WTC11 (cell line): Measurements from ENCODE around the gene TMEM145. TPM values are rescaled to one million over a fixed set of nuclear protein-coding genes. Genes with fewer than 3 reads are reported as not detected.
A peak's percentile ranks its signal among the peaks of the same experiment; 100 is the strongest.

ENCODE experiments used
- ATAC-seq: fragments of 200-7000 bp; cut with Tn5 transposase; 2 replicates; pipeline ENCODE4 v1.10.0; 2021; ENCODE audit warnings: mild to moderate bottlenecking, moderate library complexity
- CTCF ChIA-PET: fragments of 300-600 bp; sonication (Branson Sonifier 250); formaldehyde crosslinking; loops from one replicate; lab custom pipeline; 2021; ENCODE audit warnings: antibody characterized with exemption; lab: Charles Lee
- POLR2A ChIA-PET: fragments of 350-600 bp; sonication (Branson Sonifier 250); formaldehyde crosslinking; loops from one replicate; lab custom pipeline; 2021; ENCODE audit warnings: antibody characterized with exemption; lab: Charles Lee
- DNase-seq: peaks from one replicate; pipeline ENCODE4 v3.0.0; 2021; ENCODE audit warnings: low spot score
- H3K27ac Mint-ChIP-seq: 2 replicates; pipeline ENCODE4 v1.8.0; 2021; ENCODE audit warnings: mixed read lengths
- H3K27me3 Mint-ChIP-seq: 2 replicates; pipeline ENCODE4 v1.8.0; 2021; ENCODE audit warnings: low read depth, mild to moderate bottlenecking, moderate library complexity, mixed read lengths
- H3K36me3 Mint-ChIP-seq: 2 replicates; pipeline ENCODE4 v1.8.0; 2021; ENCODE audit warnings: mixed read lengths
- H3K4me1 Mint-ChIP-seq: 2 replicates; pipeline ENCODE4 v1.8.0; 2022; ENCODE audit warnings: mixed read lengths
- H3K4me3 Mint-ChIP-seq: 2 replicates; pipeline ENCODE4 v1.8.0; 2021; ENCODE audit warnings: mild to moderate bottlenecking, moderate library complexity, mixed read lengths
- H3K9me3 Mint-ChIP-seq: 2 replicates; pipeline ENCODE4 v1.8.0; 2021; ENCODE audit warnings: mixed read lengths
- CREM ChIP-seq: sonication (generic); formaldehyde crosslinking; IDR thresholded peaks from 2 replicates; pipeline ENCODE4 v1.8.1; 2022; ENCODE audit warnings: mild to moderate bottlenecking, missing genetic modification reagents, moderate library complexity
- GTF2I ChIP-seq: fragments of 250-450 bp; sonication (Bioruptor Pico); conservative IDR thresholded peaks from 2 replicates; pipeline ENCODE4 v1.4.0; 2021; ENCODE audit warnings: mild to moderate bottlenecking
- HMGA2 ChIP-seq: fragments of 250-450 bp; sonication (Bioruptor Pico); IDR thresholded peaks from 2 replicates; pipeline ENCODE4 v1.4.0; 2021; ENCODE audit warnings: mild to moderate bottlenecking, moderate library complexity
- MYBL2 ChIP-seq: sonication (generic); formaldehyde crosslinking; IDR thresholded peaks from 2 replicates; pipeline ENCODE4 v1.8.1; 2023; ENCODE audit warnings: mild to moderate bottlenecking, moderate library complexity, missing genetic modification reagents
- NFATC4 ChIP-seq: fragments of 250-450 bp; sonication (Bioruptor Pico); IDR thresholded peaks from 2 replicates; pipeline ENCODE4 v1.9.0; 2021; ENCODE audit warnings: mild to moderate bottlenecking
- TP53 ChIP-seq: sonication (generic); formaldehyde crosslinking; IDR thresholded peaks from 2 replicates; pipeline ENCODE4 v1.8.1; 2023; ENCODE audit warnings: mild to moderate bottlenecking, missing genetic modification reagents
- ZNF121 ChIP-seq: sonication (generic); formaldehyde crosslinking; IDR thresholded peaks from 2 replicates; pipeline ENCODE4 v1.8.0; 2023; ENCODE audit warnings: missing genetic modification reagents
- ZNF416 ChIP-seq: fragments of 250-450 bp; sonication (Bioruptor Pico); IDR thresholded peaks from 2 replicates; pipeline ENCODE4 v1.9.0; 2021; ENCODE audit warnings: mild to moderate bottlenecking, inconsistent platforms
- total RNA-seq: library from RNA; stranded (reverse); gene quantifications from 3 replicates; pipeline ENCODE4 v1.2.3, GENCODE V29; 2021
- TF ChIP-seq, protein P1 (sequence below): sonication (generic); formaldehyde crosslinking; IDR thresholded peaks from 2 replicates; pipeline ENCODE4 v1.8.1; 2023; ENCODE audit warnings: mild to moderate bottlenecking, missing genetic modification reagents, borderline replicate concordance
- TF ChIP-seq, protein P2 (sequence below): sonication (generic); formaldehyde crosslinking; IDR thresholded peaks from 2 replicates; pipeline ENCODE4 v1.8.0; 2022; ENCODE audit warnings: mild to moderate bottlenecking, missing genetic modification reagents
- TF ChIP-seq, protein P3 (sequence below): sonication (generic); formaldehyde crosslinking; IDR thresholded peaks from 2 replicates; pipeline ENCODE4 v1.8.1; 2022; ENCODE audit warnings: low read depth, mild to moderate bottlenecking, moderate library complexity, missing genetic modification reagents, borderline replicate concordance
- TF ChIP-seq, protein P4 (sequence below): sonication (generic); formaldehyde crosslinking; IDR thresholded peaks from 2 replicates; pipeline ENCODE4 v1.8.0; 2023; ENCODE audit warnings: missing genetic modification reagents, mild to moderate bottlenecking, borderline replicate concordance

TMEM145 gene
- total RNA-seq, 1 experiment from 2014 or later = 6.9 TPM

DNA sequence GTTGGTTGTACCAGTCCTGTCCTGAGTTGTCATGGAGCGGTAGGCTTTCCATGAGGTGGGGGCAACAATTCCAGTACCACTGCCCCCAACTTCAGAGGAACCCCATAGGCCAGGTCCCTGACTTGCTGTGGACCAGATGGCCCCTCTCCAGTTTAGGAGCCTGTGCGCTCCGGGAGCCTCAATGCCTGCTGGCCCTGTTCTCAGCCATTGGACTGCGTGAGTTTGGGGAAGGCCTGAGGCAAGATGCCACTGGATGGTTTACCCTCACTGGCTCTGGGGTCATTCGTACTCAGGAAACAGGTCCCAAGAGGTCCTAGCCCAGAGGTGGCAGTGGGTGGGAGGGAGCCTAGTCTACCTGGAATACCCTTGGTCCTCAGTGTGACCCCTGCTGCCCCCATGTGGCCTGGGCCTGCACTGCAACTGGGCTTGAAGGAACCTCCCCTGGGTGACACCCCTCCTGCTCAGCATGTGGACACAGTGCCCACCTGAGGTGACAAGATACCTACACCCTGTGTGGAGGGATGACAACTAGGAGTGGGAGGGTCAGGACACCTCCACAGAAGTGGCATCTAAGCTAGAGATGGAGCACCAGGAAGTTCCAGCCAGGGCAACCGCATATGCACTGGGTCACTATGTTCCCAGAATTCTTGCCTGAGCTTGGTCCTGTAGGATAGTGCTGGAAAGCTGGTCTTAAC lies 17.1 kb upstream of the TMEM145 start (continued):
- TF ChIP-seq, protein P1, sequence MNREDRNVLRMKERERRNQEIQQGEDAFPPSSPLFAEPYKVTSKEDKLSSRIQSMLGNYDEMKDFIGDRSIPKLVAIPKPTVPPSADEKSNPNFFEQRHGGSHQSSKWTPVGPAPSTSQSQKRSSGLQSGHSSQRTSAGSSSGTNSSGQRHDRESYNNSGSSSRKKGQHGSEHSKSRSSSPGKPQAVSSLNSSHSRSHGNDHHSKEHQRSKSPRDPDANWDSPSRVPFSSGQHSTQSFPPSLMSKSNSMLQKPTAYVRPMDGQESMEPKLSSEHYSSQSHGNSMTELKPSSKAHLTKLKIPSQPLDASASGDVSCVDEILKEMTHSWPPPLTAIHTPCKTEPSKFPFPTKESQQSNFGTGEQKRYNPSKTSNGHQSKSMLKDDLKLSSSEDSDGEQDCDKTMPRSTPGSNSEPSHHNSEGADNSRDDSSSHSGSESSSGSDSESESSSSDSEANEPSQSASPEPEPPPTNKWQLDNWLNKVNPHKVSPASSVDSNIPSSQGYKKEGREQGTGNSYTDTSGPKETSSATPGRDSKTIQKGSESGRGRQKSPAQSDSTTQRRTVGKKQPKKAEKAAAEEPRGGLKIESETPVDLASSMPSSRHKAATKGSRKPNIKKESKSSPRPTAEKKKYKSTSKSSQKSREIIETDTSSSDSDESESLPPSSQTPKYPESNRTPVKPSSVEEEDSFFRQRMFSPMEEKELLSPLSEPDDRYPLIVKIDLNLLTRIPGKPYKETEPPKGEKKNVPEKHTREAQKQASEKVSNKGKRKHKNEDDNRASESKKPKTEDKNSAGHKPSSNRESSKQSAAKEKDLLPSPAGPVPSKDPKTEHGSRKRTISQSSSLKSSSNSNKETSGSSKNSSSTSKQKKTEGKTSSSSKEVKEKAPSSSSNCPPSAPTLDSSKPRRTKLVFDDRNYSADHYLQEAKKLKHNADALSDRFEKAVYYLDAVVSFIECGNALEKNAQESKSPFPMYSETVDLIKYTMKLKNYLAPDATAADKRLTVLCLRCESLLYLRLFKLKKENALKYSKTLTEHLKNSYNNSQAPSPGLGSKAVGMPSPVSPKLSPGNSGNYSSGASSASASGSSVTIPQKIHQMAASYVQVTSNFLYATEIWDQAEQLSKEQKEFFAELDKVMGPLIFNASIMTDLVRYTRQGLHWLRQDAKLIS (CRISPR knock-in tag) = no peak
- TF ChIP-seq, protein P2, sequence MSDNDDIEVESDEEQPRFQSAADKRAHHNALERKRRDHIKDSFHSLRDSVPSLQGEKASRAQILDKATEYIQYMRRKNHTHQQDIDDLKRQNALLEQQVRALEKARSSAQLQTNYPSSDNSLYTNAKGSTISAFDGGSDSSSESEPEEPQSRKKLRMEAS (CRISPR knock-in tag) = no peak

DNA sequence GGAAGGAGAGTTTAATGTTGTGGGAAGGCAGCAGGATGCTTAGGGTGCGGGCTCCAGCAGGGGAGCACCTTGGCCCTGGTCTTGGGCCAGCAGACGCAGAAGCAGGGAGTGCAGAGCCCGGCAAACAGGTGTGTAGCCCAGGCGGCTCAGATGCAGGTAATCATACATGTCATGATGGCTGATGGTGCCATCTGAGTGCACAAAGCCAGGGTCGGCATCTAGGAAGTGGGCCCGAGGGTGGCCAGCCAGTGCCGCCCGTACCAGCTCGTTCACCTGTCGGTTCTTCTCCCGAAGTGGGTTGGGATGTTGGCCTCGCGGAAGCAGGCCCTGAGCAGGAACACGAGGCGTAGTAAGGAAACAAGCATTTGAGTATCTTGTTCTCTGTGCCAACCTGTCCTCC lies 16.1 kb upstream of the TMEM145 start:
- no peaks in the 10 kb centered on the region for H3K9me3 Mint-ChIP-seq
- CTCF ChIA-PET = interaction anchor here (0.7 to 3.6 kb wide), 6 partner anchors 16 to 73 kb away, joined by 3 to 30 read pairs (median 6); no protein-coding TSS in a partner anchor
- H3K27ac Mint-ChIP-seq = peak overlapping the region; percentile 15; the same call in 1 of the 2 replicates
- no peak overlapping the region for H3K4me3 Mint-ChIP-seq
- H3K36me3 Mint-ChIP-seq = peaks cover 27% of the 10 kb centered on the region
- ATAC-seq = no peak
- TF ChIP-seq GTF2I (CRISPR knock-in tag) (no peak), ZNF416 (no peak), ZNF121 (CRISPR knock-in tag) (no peak), CREM (CRISPR knock-in tag) (no peak), NFATC4 (no peak), MYBL2 (CRISPR knock-in tag) (no peak)
- TF ChIP-seq, protein P3, sequence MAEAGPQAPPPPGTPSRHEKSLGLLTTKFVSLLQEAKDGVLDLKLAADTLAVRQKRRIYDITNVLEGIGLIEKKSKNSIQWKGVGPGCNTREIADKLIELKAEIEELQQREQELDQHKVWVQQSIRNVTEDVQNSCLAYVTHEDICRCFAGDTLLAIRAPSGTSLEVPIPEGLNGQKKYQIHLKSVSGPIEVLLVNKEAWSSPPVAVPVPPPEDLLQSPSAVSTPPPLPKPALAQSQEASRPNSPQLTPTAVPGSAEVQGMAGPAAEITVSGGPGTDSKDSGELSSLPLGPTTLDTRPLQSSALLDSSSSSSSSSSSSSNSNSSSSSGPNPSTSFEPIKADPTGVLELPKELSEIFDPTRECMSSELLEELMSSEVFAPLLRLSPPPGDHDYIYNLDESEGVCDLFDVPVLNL = no peak
- TF ChIP-seq, protein P4, sequence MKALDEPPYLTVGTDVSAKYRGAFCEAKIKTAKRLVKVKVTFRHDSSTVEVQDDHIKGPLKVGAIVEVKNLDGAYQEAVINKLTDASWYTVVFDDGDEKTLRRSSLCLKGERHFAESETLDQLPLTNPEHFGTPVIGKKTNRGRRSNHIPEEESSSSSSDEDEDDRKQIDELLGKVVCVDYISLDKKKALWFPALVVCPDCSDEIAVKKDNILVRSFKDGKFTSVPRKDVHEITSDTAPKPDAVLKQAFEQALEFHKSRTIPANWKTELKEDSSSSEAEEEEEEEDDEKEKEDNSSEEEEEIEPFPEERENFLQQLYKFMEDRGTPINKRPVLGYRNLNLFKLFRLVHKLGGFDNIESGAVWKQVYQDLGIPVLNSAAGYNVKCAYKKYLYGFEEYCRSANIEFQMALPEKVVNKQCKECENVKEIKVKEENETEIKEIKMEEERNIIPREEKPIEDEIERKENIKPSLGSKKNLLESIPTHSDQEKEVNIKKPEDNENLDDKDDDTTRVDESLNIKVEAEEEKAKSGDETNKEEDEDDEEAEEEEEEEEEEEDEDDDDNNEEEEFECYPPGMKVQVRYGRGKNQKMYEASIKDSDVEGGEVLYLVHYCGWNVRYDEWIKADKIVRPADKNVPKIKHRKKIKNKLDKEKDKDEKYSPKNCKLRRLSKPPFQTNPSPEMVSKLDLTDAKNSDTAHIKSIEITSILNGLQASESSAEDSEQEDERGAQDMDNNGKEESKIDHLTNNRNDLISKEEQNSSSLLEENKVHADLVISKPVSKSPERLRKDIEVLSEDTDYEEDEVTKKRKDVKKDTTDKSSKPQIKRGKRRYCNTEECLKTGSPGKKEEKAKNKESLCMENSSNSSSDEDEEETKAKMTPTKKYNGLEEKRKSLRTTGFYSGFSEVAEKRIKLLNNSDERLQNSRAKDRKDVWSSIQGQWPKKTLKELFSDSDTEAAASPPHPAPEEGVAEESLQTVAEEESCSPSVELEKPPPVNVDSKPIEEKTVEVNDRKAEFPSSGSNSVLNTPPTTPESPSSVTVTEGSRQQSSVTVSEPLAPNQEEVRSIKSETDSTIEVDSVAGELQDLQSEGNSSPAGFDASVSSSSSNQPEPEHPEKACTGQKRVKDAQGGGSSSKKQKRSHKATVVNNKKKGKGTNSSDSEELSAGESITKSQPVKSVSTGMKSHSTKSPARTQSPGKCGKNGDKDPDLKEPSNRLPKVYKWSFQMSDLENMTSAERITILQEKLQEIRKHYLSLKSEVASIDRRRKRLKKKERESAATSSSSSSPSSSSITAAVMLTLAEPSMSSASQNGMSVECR (CRISPR knock-in tag) = no peak
- TF ChIP-seq, all 79 proteins: peak for 0
- no peaks in the 10 kb centered on the region for H3K27me3 Mint-ChIP-seq
- H3K4me1 Mint-ChIP-seq = peaks cover 16% of the 10 kb centered on the region
- POLR2A ChIA-PET = interaction anchor here (1.2 kb wide), 1 partner anchor 14 kb away, joined by 3 read pairs; no protein-coding TSS in a partner anchor
- DNase-seq = no peak

DNA sequence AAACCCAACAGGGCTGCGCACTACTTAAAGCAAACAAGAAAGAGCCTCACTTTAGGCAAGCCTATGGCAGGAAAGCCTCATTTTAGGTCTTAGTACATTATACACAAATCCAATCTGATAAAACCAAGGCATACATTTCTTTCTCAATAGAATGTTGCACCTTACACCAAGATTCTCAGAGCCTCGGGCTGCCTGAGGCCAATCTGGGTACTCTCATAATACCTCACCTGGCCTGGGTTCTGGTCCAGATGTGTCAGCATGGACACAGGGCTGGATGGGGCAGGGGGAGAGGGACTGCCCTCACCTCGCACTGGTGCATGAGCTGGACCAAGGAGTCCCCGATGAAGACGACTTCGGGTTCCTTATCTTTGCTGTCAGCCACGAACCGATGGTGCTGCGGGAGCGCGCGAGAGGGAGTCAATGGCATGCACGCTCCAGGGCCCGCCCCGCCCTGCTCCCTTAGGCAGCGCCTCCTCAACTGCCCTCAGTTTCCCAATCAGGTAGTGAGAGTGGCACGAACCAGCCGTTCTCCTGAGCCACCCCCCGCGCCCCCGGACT lies 11.4 kb upstream of the TMEM145 start, which contains the start of gene PRR19:
TSS of gene PRR19 (plus strand) at position 487 of the 558 bp plus-strand sequence. CDS start 7,453 bp downstream, outside the sequence.
- DNase-seq = no peak
- TF ChIP-seq TP53 (CRISPR knock-in tag) (0 out of 2 replicates have a peak, but pooled peaks have one; percentile 68), HMGA2 (CRISPR knock-in tag) (no peak)
- peaks cover 23% of the 10 kb centered on the region for H3K4me1 Mint-ChIP-seq
- POLR2A ChIA-PET = interaction anchor here (0.5 to 1.2 kb wide), 3 partner anchors 12 to 54 kb away, joined by 3 to 7 read pairs (median 3); partner anchors contain the start of gene TMEM145
- peak; percentile 44 for ATAC-seq
- H3K9me3 Mint-ChIP-seq = no peaks in the 10 kb centered on the region
- H3K36me3 Mint-ChIP-seq = peaks cover 14% of the 10 kb centered on the region
- CTCF ChIA-PET = interaction anchor here (0.6 to 1.7 kb wide), 7 partner anchors 9 to 414 kb away, joined by 3 to 9 read pairs (median 4); partner anchors contain the start of gene TMEM145
- peak within 1 kb of the TSS; percentile 56; the same call in 1 of the 2 replicates for H3K27ac Mint-ChIP-seq
- H3K27me3 Mint-ChIP-seq = no peaks in the 10 kb centered on the region; the same call in none of the 2 replicates
- H3K4me3 Mint-ChIP-seq = peak within 1 kb of the TSS; percentile 88
